HCT116 (cell line): ENCODE data around the gene TFF1. TPM values are rescaled to one million over a fixed set of nuclear protein-coding genes. Genes with fewer than 3 reads are reported as not detected.

Source experiments
- ATAC-seq: fragments of 200-7000 bp; cut with Tn5 transposase; 2 replicates; pipeline ENCODE4 v1.9.1; 2020; ENCODE audit warnings: mild to moderate bottlenecking, moderate library complexity
- BruUV-seq: library from RNA; stranded (reverse); fragments of 400-500 nt; replicated peaks from 2 replicates; lab custom pipeline; 2021; lab: Mats Ljungman, UMichigan
- CTCF ChIA-PET: fragments of 300-600 bp; sonication (Branson Sonifier 250); formaldehyde crosslinking; loops from one replicate; lab custom pipeline; 2021; ENCODE audit warnings: antibody characterized with exemption; lab: Charles Lee
- POLR2A ChIA-PET: fragments of 300-600, 350-600 bp; sonication (Branson Sonifier 250); formaldehyde crosslinking; loops from one replicate; lab custom pipeline; 2021; ENCODE audit warnings: antibody characterized with exemption; lab: Charles Lee
- RAD21 ChIA-PET, 2 experiments: fragments of 300-600 bp; sonication (Branson Sonifier 250); formaldehyde crosslinking; loops; one replicate each; lab custom pipeline; 2023; ENCODE audit warnings: low total read pairs in 2 of 2; ENCODE audit not compliant: uncharacterized antibody in 2 of 2, unreplicated experiment in 2 of 2, low non-redundant PET in 1 of 2; lab: Charles Lee
- DNase-seq: peaks from one replicate; pipeline ENCODE4 v3.0.0-alpha.2; 2010; ENCODE audit warnings: low read depth, low spot score
- H2AFZ ChIP-seq: fragments of 200-600 bp; shearing (Covaris generic), sonication (generic); 2 replicates; pipeline ENCODE4 v1.6.1; 2017; ENCODE audit warnings: low read depth, mixed run types, mixed read lengths, antibody characterized with exemption, low read length; ENCODE audit not compliant: poor library complexity, severe bottlenecking
- H3K27ac ChIP-seq: 2 replicates; pipeline ENCODE4 v1.5.1; 2012; ENCODE audit warnings: low read depth, low read length
- H3K27me3 ChIP-seq: fragments of 200-600 bp; sonication (generic); 2 replicates; pipeline ENCODE4 v1.6.1; 2016; ENCODE audit warnings: mixed run types, low read length, mixed read lengths; ENCODE audit not compliant: insufficient read depth
- H3K36me3 ChIP-seq, 2 experiments: fragments of 200-500 bp in 1 of 2; fragments of 200-600 bp in 1 of 2; sonication (Bioruptor generic) in 1 of 2; sonication (generic) in 1 of 2; 2 replicates each; pipeline versions ENCODE4 v1.5.1 to v1.6.1; 2014 to 2016; ENCODE audit warnings: low read length in 2 of 2, inconsistent platforms in 1 of 2, mixed read lengths in 1 of 2, mixed run types in 1 of 2; ENCODE audit not compliant: insufficient read depth in 2 of 2, control insufficient read depth in 1 of 2
- H3K4me1 ChIP-seq, 2 experiments: fragments of 200-600 bp in 1 of 2; sonication (generic) in 1 of 2; 2 replicates each; pipeline versions ENCODE4 v1.5.1 to v1.6.1; 2012 to 2017; ENCODE audit warnings: low read length in 2 of 2, inconsistent platforms in 1 of 2, mild to moderate bottlenecking in 1 of 2, mixed read lengths in 1 of 2, mixed run types in 1 of 2, moderate library complexity in 1 of 2; ENCODE audit not compliant: insufficient read depth in 2 of 2, control insufficient read depth in 1 of 2
- H3K4me2 ChIP-seq: fragments of 200-600 bp; sonication (generic); 2 replicates; pipeline ENCODE4 v1.6.1; 2017; ENCODE audit warnings: mixed run types, low read length, mixed read lengths
- H3K4me3 ChIP-seq, 2 experiments: fragments of 200-600 bp in 1 of 2; sonication (generic) in 1 of 2; replicated peaks in 1 of 2; 2 replicates each; pipeline ENCODE4 v1.5.1; 2011 to 2016; ENCODE audit warnings: low read length in 2 of 2, control low read depth in 1 of 2, low read depth in 1 of 2, mild to moderate bottlenecking in 1 of 2, mixed read lengths in 1 of 2, mixed run types in 1 of 2
- H3K79me2 ChIP-seq: fragments of 200-600 bp; sonication (generic); 2 replicates; pipeline ENCODE4 v1.6.1; 2017; ENCODE audit warnings: mild to moderate bottlenecking, mixed run types, low read length, moderate library complexity, mixed read lengths; ENCODE audit not compliant: insufficient read depth
- H3K9ac ChIP-seq: fragments of 200-600 bp; sonication (generic); 2 replicates; pipeline ENCODE4 v1.6.1; 2016; ENCODE audit warnings: low read length, mixed read lengths
- H3K9me2 ChIP-seq: fragments of 200-600 bp; sonication (generic), shearing (Covaris generic); 2 replicates; pipeline ENCODE4 v1.6.1; 2017; ENCODE audit warnings: mixed run types, mild to moderate bottlenecking, moderate library complexity; ENCODE audit not compliant: insufficient read depth
- H3K9me3 ChIP-seq, 2 experiments: fragments of 200-500 bp in 1 of 2; fragments of 200-600 bp in 1 of 2; sonication (Bioruptor generic) in 1 of 2; sonication (generic) in 1 of 2; 2 replicates each; pipeline ENCODE4 v1.6.1; 2014 to 2017; ENCODE audit warnings: low read length in 2 of 2, mixed read lengths in 2 of 2, inconsistent platforms in 1 of 2, low read depth in 1 of 2, mild to moderate bottlenecking in 1 of 2, mixed run types in 1 of 2, moderate library complexity in 1 of 2; ENCODE audit not compliant: control insufficient read depth in 1 of 2, insufficient read depth in 1 of 2
- H4K20me1 ChIP-seq: fragments of 200-600 bp; sonication (generic), shearing (Covaris generic); 2 replicates; pipeline ENCODE4 v1.6.1; 2017; ENCODE audit warnings: mixed run types, mild to moderate bottlenecking, moderate library complexity; ENCODE audit not compliant: insufficient read depth
- CBX3 ChIP-seq: IDR thresholded peaks from 2 replicates; pipeline ENCODE4 v1.6.1; 2012; ENCODE audit warnings: low read depth
- EGR1 ChIP-seq: IDR thresholded peaks from 2 replicates; pipeline ENCODE4 v1.6.1; 2012; ENCODE audit warnings: low read depth
- EZH2 ChIP-seq: fragments of 200-600 bp; sonication (generic); IDR thresholded peaks from 2 replicates; pipeline ENCODE4 v1.6.1; 2017; ENCODE audit warnings: antibody characterized with exemption, mixed run types
- FOSL1 ChIP-seq: IDR thresholded peaks from 2 replicates; pipeline ENCODE4 v1.6.1; 2012; ENCODE audit warnings: low read depth
- POLR2A ChIP-seq: IDR thresholded peaks from 2 replicates; pipeline ENCODE4 v1.7.0; 2011; ENCODE audit warnings: borderline replicate concordance; ENCODE audit not compliant: insufficient read depth, insufficient read length; ENCODE audit errors: extremely low read depth
- POLR2AphosphoS5 ChIP-seq: IDR thresholded peaks from 2 replicates; pipeline ENCODE4 v1.6.1; 2011; ENCODE audit warnings: mild to moderate bottlenecking, low read depth, low read length, moderate library complexity
- RAD21 ChIP-seq: IDR thresholded peaks from 2 replicates; pipeline ENCODE4 v1.6.1; 2012; ENCODE audit warnings: low read depth, mild to moderate bottlenecking
- SIN3A ChIP-seq: IDR thresholded peaks from 2 replicates; pipeline ENCODE4 v1.6.1; 2012; ENCODE audit warnings: low read depth
- SP1 ChIP-seq: IDR thresholded peaks from 2 replicates; pipeline ENCODE4 v1.6.1; 2012; ENCODE audit warnings: low read depth
- ZFX ChIP-seq: fragments of 450-650 bp; IDR thresholded peaks from 2 replicates; pipeline ENCODE4 v1.6.1; 2017
- ZNF274 ChIP-seq: fragments of 200-500 bp; sonication (Bioruptor generic); IDR thresholded peaks from 2 replicates; pipeline ENCODE4 v1.6.1; 2014; ENCODE audit warnings: mild to moderate bottlenecking, low read depth, low read length, inconsistent platforms
- intact Hi-C: fragments of 100-400 bp; cut with micrococcal nuclease; formaldehyde crosslinking; loops from 2 replicates; pipeline ENCODE4 v1.10.0; 2022
- total RNA-seq: library from RNA; stranded (reverse); gene quantifications from one replicate; pipeline ENCODE4 v1.2.1, GENCODE V29; 2021; ENCODE audit not compliant: unreplicated experiment
- TF ChIP-seq, protein P1 (sequence below): IDR thresholded peaks from 2 replicates; pipeline ENCODE4 v1.6.1; 2012
- TF ChIP-seq, protein P2 (sequence below): IDR thresholded peaks from 2 replicates; pipeline ENCODE4 v1.6.1; 2012; ENCODE audit warnings: low read depth

The TFF1 gene
- total RNA-seq, 1 experiment from 2014 or later, result 0.61 TPM

DNA sequence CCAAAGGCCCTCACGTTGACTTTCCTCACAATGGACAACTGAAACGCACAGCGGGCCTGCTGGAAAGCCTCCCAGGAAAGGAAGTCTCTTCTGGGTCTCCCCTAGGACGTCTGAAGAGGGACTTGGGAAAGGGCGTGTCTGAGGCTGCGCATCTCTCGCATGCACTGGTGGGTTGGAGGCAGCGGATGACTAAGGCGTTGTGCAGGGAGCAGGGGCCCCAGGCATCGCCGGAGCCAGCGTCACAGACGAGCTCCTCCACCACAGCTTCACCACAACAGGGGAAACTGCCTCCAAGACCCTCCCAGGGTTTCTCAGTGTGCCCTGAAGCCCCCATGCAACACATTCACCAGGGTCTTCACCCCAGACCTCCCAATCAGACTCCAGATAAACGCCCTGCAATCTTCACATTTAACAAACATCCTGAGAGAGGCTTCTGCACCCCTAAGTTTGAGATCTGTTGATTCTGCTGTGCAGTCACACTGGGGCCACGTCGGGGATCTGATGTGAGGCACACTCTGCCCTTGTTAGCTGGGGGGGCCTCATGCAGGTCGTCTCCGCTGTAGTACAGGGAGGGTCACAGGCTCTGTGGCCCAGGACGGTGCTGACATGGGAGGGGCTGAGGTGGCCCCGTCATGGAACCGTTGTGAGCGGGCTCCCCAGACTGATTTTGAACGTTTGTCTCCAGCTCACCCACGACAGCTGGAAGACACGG lies 7.0 kb upstream of the TFF1 start (continued):
- TF ChIP-seq SIN3A (no peak), ZFX (no peak), POLR2AphosphoS5 (no peak), FOSL1 (no peak), SP1 (no peak), EZH2 (no peak), POLR2A (no peak), EGR1 (no peak), RAD21 (no peak), CBX3 (no peak), ZNF274 (no peak)
- TF ChIP-seq, protein P1, sequence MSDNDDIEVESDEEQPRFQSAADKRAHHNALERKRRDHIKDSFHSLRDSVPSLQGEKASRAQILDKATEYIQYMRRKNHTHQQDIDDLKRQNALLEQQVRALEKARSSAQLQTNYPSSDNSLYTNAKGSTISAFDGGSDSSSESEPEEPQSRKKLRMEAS, result no peak

DNA sequence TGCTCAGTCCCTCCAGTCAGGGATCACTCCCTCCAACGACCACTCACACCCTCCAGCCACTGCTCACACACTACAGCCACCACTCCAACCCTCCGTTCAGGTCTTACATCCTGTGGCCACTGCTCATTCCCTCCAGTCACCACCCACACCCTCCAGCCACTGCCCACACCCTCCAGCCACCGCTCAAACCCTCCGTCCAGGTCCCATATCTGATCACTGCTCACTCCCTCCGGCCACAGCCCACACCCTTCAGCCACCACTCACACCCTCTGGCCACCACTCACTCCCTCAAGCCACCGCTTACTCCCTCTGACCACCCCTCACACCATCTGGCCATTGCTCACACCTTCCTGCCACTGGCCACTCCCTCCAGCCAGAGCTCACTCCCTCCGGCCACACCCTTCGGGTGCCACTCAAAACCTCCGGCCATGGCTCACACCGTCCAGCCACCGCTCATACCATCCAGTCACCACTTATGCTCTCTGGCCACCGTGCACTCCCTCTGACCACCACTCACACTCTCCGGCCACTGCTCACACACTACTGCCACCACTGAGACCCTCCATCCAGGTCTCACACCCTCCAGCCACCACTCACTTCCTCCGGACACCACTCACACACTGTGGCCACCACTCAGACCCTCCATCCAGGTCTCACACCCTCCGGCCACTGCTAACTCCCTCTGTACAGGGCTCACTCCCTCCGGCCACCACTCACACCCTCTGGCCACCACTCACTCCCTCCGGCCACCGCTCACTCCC lies 4.7 kb upstream of the TFF1 start:
- ChIA-PET POLR2A (no interaction called here), RAD21 (no interaction called here), CTCF (no interaction called here)
- no peaks in the 10 kb centered on the region for H3K9me3 ChIP-seq
- no peaks in the 10 kb centered on the region for H3K36me3 ChIP-seq
- BruUV-seq, result no TSS peak
- H3K9me2 ChIP-seq, result no peaks in the 10 kb centered on the region
- no peaks in the 10 kb centered on the region for H3K4me1 ChIP-seq
- no peak overlapping the region for H3K4me3 ChIP-seq
- intact Hi-C loops, result no loop called here
- no peak overlapping the region for H3K27ac ChIP-seq
- no peak overlapping the region for H3K9ac ChIP-seq
- H3K27me3 ChIP-seq, result 0 out of 2 replicates have a peak, but pooled peaks cover 3% of the 10 kb centered on the region
- H3K79me2 ChIP-seq, result no peaks in the 10 kb centered on the region
- H3K4me2 ChIP-seq, result no peak overlapping the region
- no peak overlapping the region for H2AFZ ChIP-seq
- ATAC-seq, result no peak
- no peak for DNase-seq
- H4K20me1 ChIP-seq, result no peaks in the 10 kb centered on the region
- TF ChIP-seq, protein P2, sequence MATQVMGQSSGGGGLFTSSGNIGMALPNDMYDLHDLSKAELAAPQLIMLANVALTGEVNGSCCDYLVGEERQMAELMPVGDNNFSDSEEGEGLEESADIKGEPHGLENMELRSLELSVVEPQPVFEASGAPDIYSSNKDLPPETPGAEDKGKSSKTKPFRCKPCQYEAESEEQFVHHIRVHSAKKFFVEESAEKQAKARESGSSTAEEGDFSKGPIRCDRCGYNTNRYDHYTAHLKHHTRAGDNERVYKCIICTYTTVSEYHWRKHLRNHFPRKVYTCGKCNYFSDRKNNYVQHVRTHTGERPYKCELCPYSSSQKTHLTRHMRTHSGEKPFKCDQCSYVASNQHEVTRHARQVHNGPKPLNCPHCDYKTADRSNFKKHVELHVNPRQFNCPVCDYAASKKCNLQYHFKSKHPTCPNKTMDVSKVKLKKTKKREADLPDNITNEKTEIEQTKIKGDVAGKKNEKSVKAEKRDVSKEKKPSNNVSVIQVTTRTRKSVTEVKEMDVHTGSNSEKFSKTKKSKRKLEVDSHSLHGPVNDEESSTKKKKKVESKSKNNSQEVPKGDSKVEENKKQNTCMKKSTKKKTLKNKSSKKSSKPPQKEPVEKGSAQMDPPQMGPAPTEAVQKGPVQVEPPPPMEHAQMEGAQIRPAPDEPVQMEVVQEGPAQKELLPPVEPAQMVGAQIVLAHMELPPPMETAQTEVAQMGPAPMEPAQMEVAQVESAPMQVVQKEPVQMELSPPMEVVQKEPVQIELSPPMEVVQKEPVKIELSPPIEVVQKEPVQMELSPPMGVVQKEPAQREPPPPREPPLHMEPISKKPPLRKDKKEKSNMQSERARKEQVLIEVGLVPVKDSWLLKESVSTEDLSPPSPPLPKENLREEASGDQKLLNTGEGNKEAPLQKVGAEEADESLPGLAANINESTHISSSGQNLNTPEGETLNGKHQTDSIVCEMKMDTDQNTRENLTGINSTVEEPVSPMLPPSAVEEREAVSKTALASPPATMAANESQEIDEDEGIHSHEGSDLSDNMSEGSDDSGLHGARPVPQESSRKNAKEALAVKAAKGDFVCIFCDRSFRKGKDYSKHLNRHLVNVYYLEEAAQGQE, result no peak
- TF ChIP-seq ZFX, result no peak
- no peak for TF ChIP-seq EGR1
